ENCODE measurements around the gene OLR1.

GRCh38 chr12:10179776-10180181 is 7.8 kb upstream of the OLR1 start:
- TF ChIP-seq GATA2 (IDR thresholded peaks at IDR 0.05; ENCODE audit: low read depth, low read length) = no peak
- TF ChIP-seq GATA3 (IDR thresholded peaks at IDR 0.05; ENCODE audit: low read depth, low read length) = no peak
